ENCODE results near the gene NBEAL2. TPM values are rescaled to one million over a fixed set of nuclear protein-coding genes. Genes with fewer than 3 reads are reported as not detected.
A peak's percentile ranks its signal among the peaks of the same experiment; 100 is the strongest.

The NBEAL2 gene
- total RNA-seq, 4 donors from 2014 or later, result 317 to 865 (median 347) TPM

- Histone ChIP-seq H3K27ac (no peak overlapping the region), H3K4me1 (peaks cover 71% of the 10 kb centered on the region), H3K27me3 (no peaks in the 10 kb centered on the region), H3K36me3 (peaks cover 6% of the 10 kb centered on the region), H3K4me3 (no peak overlapping the region), H3K9me3 (no peaks in the 10 kb centered on the region)
- WGBS, result 49% methylated on average over 7 of the region's 9 CpGs
- DNase-seq (ENCODE audit: low spot score in 2 of 2), result no peak
- TF ChIP-seq POLR2A (IDR thresholded peaks at IDR 0.05) (no peak), EP300 (IDR thresholded peaks at IDR 0.05) (no peak), POLR2AphosphoS5 (IDR thresholded peaks at IDR 0.05) (no peak)
- TF ChIP-seq, protein P1, sequence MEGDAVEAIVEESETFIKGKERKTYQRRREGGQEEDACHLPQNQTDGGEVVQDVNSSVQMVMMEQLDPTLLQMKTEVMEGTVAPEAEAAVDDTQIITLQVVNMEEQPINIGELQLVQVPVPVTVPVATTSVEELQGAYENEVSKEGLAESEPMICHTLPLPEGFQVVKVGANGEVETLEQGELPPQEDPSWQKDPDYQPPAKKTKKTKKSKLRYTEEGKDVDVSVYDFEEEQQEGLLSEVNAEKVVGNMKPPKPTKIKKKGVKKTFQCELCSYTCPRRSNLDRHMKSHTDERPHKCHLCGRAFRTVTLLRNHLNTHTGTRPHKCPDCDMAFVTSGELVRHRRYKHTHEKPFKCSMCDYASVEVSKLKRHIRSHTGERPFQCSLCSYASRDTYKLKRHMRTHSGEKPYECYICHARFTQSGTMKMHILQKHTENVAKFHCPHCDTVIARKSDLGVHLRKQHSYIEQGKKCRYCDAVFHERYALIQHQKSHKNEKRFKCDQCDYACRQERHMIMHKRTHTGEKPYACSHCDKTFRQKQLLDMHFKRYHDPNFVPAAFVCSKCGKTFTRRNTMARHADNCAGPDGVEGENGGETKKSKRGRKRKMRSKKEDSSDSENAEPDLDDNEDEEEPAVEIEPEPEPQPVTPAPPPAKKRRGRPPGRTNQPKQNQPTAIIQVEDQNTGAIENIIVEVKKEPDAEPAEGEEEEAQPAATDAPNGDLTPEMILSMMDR (IDR thresholded peaks at IDR 0.05), result no peak
Observed at GRCh38 chr3:46968783-46969428, 10.6 kb upstream of the NBEAL2 start.

DNA sequence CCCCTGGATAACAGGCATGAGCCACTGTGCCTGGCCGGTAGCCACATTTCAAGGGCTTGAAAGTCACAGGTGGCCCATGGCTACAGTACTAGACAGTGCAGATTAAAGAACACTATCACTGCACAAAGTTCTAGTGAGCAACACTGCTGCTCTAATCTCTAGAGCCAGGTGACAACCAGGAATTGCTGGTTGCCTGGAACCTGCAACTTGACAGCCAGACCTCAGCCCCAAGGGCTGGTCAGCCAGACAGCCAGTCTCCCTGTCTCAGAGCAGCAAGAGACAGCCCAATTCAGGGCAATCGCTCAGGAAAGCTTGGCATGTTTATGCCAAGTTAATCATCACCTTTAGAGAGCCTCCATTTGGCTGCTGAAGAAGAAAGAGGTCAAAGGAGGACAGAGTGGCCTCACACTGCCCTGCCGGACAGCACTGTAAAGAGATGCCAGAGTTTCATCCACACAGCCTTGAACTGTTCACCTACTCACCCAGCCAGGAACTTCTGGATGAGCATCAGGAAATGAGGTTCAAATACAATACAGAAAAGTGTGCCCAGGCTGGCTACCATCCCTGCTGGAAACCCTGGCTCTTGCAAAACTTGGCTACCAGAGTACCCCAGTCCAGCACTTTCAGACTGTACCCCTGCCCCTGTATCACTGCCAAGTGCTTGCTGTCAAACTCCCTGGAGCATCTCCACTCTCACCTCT is 8.9 kb upstream of the NBEAL2 start:
- Histone ChIP-seq H3K4me3 (no peak overlapping the region), H3K27ac (no peak overlapping the region), H3K4me1 (peaks cover 76% of the 10 kb centered on the region), H3K9me3 (no peaks in the 10 kb centered on the region), H3K36me3 (peaks cover 6% of the 10 kb centered on the region), H3K27me3 (no peaks in the 10 kb centered on the region)
- DNase-seq (ENCODE audit: low spot score in 2 of 2), result peak in 1 of 2 donors; percentile 44
- WGBS, result 71% methylated on average over 2 of the region's 3 CpGs
- TF ChIP-seq POLR2A (IDR thresholded peaks at IDR 0.05) (no peak), POLR2AphosphoS5 (IDR thresholded peaks at IDR 0.05) (no peak), EP300 (IDR thresholded peaks at IDR 0.05) (no peak)
- TF ChIP-seq, protein P1 (IDR thresholded peaks at IDR 0.05), result no peak

- Histone ChIP-seq H3K4me3 (no peak overlapping the region), H3K27me3 (no peaks in the 10 kb centered on the region), H3K27ac (no peak overlapping the region), H3K36me3 (peaks cover 6% of the 10 kb centered on the region), H3K9me3 (no peaks in the 10 kb centered on the region), H3K4me1 (peaks cover 78% of the 10 kb centered on the region)
- TF ChIP-seq POLR2A (IDR thresholded peaks at IDR 0.05) (no peak), EP300 (IDR thresholded peaks at IDR 0.05) (no peak), POLR2AphosphoS5 (IDR thresholded peaks at IDR 0.05) (no peak)
- TF ChIP-seq, protein P1 (IDR thresholded peaks at IDR 0.05), result no peak
- 56% methylated on average over 6 of the region's 6 CpGs for WGBS
- DNase-seq (ENCODE audit: low spot score in 2 of 2), result no peak
Observed at GRCh38 chr3:46971151-46971550, 8.3 kb upstream of the NBEAL2 start.

DNA sequence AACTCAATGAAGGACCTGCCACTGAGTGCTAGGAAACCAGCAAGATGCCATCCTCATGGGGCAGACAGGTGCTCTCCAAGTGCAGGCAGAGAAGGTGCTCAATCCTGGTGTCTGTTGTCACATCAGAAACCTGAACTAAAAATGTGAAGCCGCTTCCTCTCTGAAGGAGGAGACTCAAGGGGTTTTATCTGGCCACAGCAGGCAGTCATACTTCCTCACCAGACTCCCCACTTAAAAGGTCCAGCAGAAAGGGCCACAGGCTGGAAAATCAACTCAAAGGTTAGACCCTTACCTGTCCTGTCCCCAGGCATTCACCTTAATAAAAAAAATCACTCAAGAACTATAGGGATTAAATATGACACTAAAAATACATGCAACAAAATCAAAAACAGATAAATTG is 7.7 kb upstream of the NBEAL2 start:
- Histone ChIP-seq H3K36me3 (peaks cover 6% of the 10 kb centered on the region), H3K4me3 (no peak overlapping the region), H3K4me1 (peaks cover 73% of the 10 kb centered on the region), H3K27ac (no peak overlapping the region), H3K27me3 (no peaks in the 10 kb centered on the region), H3K9me3 (no peaks in the 10 kb centered on the region)
- TF ChIP-seq EP300 (IDR thresholded peaks at IDR 0.05), result no peak
- TF ChIP-seq POLR2A (IDR thresholded peaks at IDR 0.05), result no peak
- TF ChIP-seq, protein P1 (IDR thresholded peaks at IDR 0.05), result no peak
- TF ChIP-seq POLR2AphosphoS5 (IDR thresholded peaks at IDR 0.05), result no peak
- DNase-seq (ENCODE audit: low spot score in 2 of 2), result no peak
- 83% methylated on average over 1 of the region's 1 CpG for WGBS

GRCh38 chr3:46972396-46972795 is 7.1 kb upstream of the NBEAL2 start:
- peaks cover 6% of the 10 kb centered on the region for H3K36me3 ChIP-seq
- H3K4me3 ChIP-seq, result no peak overlapping the region
- H3K9me3 ChIP-seq, result no peaks in the 10 kb centered on the region
- no peak for DNase-seq (ENCODE audit: low spot score in 2 of 2)
- TF ChIP-seq, protein P1 (IDR thresholded peaks at IDR 0.05), result no peak
- TF ChIP-seq POLR2AphosphoS5 (IDR thresholded peaks at IDR 0.05) (no peak), EP300 (IDR thresholded peaks at IDR 0.05) (no peak), POLR2A (IDR thresholded peaks at IDR 0.05) (no peak)
- H3K27me3 ChIP-seq, result no peaks in the 10 kb centered on the region
- H3K27ac ChIP-seq, result no peak overlapping the region
- H3K4me1 ChIP-seq, result peaks cover 73% of the 10 kb centered on the region
- 77% methylated on average over 2 of the region's 2 CpGs for WGBS
